Fibroblast of lung (primary cell): Measurements from ENCODE around the gene LAMA5. TPM values are rescaled to one million over a fixed set of nuclear protein-coding genes. Genes with fewer than 3 reads are reported as not detected.

ENCODE experiments used
- DNase-seq, 2 donors: peaks; one replicate each; pipeline versions ENCODE4 v3.0.0 to v3.0.0-alpha.2; 2010; ENCODE audit warnings: low read depth in 2 of 2
- H2AFZ ChIP-seq: 2 replicates; pipeline ENCODE4 v1.5.1; 2012; ENCODE audit warnings: low read length, control low read depth, inconsistent platforms
- H3K27ac ChIP-seq: 2 replicates; pipeline ENCODE4 v1.5.1; 2011; ENCODE audit warnings: low read length, control low read depth; ENCODE audit not compliant: insufficient read depth
- H3K27me3 ChIP-seq: 2 replicates; pipeline ENCODE4 v1.5.1; 2011; ENCODE audit warnings: mild to moderate bottlenecking, low read length; ENCODE audit not compliant: control insufficient read depth, insufficient read depth
- H3K36me3 ChIP-seq: 2 replicates; pipeline ENCODE4 v1.5.1; 2011; ENCODE audit warnings: low read length; ENCODE audit not compliant: control insufficient read depth, insufficient read depth
- H3K4me1 ChIP-seq: 2 replicates; pipeline ENCODE4 v1.5.1; 2011; ENCODE audit warnings: low read length; ENCODE audit not compliant: control insufficient read depth, insufficient read depth; ENCODE audit errors: extremely low read depth
- H3K4me2 ChIP-seq: 2 replicates; pipeline ENCODE4 v1.5.1; 2011; ENCODE audit warnings: low read length, control low read depth; ENCODE audit not compliant: insufficient read depth; ENCODE audit errors: extremely low read depth
- H3K4me3 ChIP-seq, 4 experiments: fragments of 200-600 bp in 1 of 4; sonication (generic) in 1 of 4; replicated peaks in 1 of 4; 2 replicates each; pipeline ENCODE4 v1.5.1; 2011 to 2016; ENCODE audit warnings: low read length in 4 of 4, low read depth in 3 of 4, mild to moderate bottlenecking in 3 of 4, control low read depth in 2 of 4, inconsistent platforms in 1 of 4, mixed read lengths in 1 of 4; ENCODE audit not compliant: insufficient read depth in 1 of 4; ENCODE audit errors: control extremely low read depth in 1 of 4
- H3K79me2 ChIP-seq: 2 replicates; pipeline ENCODE4 v1.5.1; 2012; ENCODE audit warnings: mild to moderate bottlenecking, low read length, inconsistent platforms; ENCODE audit not compliant: control insufficient read depth, insufficient read depth
- H3K9ac ChIP-seq: 2 replicates; pipeline ENCODE4 v1.5.1; 2011; ENCODE audit warnings: mild to moderate bottlenecking, low read length, control low read depth; ENCODE audit not compliant: insufficient read depth
- H3K9me3 ChIP-seq: 2 replicates; pipeline ENCODE4 v1.5.1; 2012; ENCODE audit warnings: low read depth, low read length; ENCODE audit not compliant: control insufficient read depth, insufficient read depth
- H4K20me1 ChIP-seq: 2 replicates; pipeline ENCODE4 v1.5.1; 2011; ENCODE audit warnings: low read length; ENCODE audit not compliant: control insufficient read depth, insufficient read depth; ENCODE audit errors: extremely low read depth
- EZH2 ChIP-seq: IDR thresholded peaks from 2 replicates; pipeline ENCODE4 v1.5.1; 2012; ENCODE audit warnings: low read length, control low read depth, mild to moderate bottlenecking; ENCODE audit errors: missing control alignments
- polyA plus RNA-seq, 2 donors: library from polyadenylated mRNA; depleted of rRNA in 1 of 2; stranded (reverse) in 1 of 2; unstranded in 1 of 2; fragments of >200 nt; gene quantifications; 2 replicates each; pipeline ENCODE4 v1.2.1, GENCODE V29; 2011 to 2012; ENCODE audit warnings: missing spikeins in 1 of 2
- total RNA-seq: library from RNA; depleted of rRNA; stranded (reverse); fragments of >200 nt; gene quantifications from 2 replicates; pipeline ENCODE4 v1.2.1, GENCODE V29; 2014
- TF ChIP-seq, protein P1 (sequence below), 2 donors: IDR thresholded peaks in 1 of 2; conservative IDR thresholded peaks in 1 of 2; 1 replicate in 1 of 2; 2 replicates in 1 of 2; pipeline ENCODE4 v1.5.1; 2011 to 2012; ENCODE audit warnings: low read length in 2 of 2, control low read depth in 1 of 2, inconsistent platforms in 1 of 2, low read depth in 1 of 2, mild to moderate bottlenecking in 1 of 2

Gene LAMA5
- total and polyA plus RNA-seq, 2 donors (not counting 1 experiment from before 2014, with no cell fraction given) = 1.5 to 81.6 TPM

DNA sequence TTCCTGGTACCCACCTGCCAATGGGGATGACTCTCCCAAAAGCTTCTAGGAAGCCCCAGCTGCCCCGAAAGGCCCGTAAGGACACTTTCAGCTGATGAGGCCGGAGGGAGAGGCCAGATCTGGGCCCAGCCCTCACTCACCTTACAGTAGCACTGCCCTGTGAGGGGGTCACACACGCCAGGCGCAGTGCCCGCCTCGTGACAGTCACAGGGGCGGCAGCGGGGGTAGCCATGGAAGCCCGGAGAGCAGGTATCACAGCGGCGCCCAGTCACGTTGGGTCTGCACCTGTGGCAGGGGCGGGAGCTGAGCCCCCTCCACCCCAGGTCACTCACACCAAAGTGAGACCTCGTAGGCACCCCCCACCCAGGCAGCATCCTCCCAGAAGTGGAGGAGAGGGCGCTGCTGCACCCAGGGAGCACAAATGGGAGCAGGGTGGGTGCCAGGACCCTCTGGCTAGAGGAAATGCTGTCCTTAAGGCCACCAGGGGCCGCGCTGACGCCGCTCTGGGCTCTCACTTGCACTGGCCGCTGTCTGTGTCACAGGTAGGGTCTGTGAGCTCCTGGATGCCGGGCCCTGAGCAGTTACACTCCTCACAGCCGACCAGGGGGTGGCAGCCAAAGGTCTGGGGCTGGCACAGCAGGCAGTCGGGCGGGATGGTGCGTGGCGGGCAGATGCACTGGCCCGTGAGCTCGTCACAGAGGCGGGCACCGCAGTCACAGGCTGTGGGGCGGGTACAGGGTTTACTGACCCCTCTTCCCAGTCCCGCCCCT lies 39.2 kb downstream of the LAMA5 start:
- H3K4me1 ChIP-seq = no peaks in the 10 kb centered on the region
- H3K9ac ChIP-seq = no peak overlapping the region
- no peaks in the 10 kb centered on the region for H3K9me3 ChIP-seq
- no peak overlapping the region for H2AFZ ChIP-seq
- H3K79me2 ChIP-seq = no peaks in the 10 kb centered on the region
- no peaks in the 10 kb centered on the region for H4K20me1 ChIP-seq
- no peak overlapping the region for H3K4me2 ChIP-seq
- peaks cover 36% of the 10 kb centered on the region for H3K36me3 ChIP-seq
- DNase-seq = no peak
- H3K4me3 ChIP-seq = no peak overlapping the region
- TF ChIP-seq, protein P1, sequence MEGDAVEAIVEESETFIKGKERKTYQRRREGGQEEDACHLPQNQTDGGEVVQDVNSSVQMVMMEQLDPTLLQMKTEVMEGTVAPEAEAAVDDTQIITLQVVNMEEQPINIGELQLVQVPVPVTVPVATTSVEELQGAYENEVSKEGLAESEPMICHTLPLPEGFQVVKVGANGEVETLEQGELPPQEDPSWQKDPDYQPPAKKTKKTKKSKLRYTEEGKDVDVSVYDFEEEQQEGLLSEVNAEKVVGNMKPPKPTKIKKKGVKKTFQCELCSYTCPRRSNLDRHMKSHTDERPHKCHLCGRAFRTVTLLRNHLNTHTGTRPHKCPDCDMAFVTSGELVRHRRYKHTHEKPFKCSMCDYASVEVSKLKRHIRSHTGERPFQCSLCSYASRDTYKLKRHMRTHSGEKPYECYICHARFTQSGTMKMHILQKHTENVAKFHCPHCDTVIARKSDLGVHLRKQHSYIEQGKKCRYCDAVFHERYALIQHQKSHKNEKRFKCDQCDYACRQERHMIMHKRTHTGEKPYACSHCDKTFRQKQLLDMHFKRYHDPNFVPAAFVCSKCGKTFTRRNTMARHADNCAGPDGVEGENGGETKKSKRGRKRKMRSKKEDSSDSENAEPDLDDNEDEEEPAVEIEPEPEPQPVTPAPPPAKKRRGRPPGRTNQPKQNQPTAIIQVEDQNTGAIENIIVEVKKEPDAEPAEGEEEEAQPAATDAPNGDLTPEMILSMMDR (conservative IDR thresholded peaks at IDR 0.05 in 1 of 2, IDR thresholded peaks at IDR 0.05 in 1 of 2; ENCODE audit: low read depth in 1 of 2, low read length in 2 of 2) = no peak
- TF ChIP-seq EZH2 = no peak
- H3K27me3 ChIP-seq = no peaks in the 10 kb centered on the region
- H3K27ac ChIP-seq = no peak overlapping the region

DNA sequence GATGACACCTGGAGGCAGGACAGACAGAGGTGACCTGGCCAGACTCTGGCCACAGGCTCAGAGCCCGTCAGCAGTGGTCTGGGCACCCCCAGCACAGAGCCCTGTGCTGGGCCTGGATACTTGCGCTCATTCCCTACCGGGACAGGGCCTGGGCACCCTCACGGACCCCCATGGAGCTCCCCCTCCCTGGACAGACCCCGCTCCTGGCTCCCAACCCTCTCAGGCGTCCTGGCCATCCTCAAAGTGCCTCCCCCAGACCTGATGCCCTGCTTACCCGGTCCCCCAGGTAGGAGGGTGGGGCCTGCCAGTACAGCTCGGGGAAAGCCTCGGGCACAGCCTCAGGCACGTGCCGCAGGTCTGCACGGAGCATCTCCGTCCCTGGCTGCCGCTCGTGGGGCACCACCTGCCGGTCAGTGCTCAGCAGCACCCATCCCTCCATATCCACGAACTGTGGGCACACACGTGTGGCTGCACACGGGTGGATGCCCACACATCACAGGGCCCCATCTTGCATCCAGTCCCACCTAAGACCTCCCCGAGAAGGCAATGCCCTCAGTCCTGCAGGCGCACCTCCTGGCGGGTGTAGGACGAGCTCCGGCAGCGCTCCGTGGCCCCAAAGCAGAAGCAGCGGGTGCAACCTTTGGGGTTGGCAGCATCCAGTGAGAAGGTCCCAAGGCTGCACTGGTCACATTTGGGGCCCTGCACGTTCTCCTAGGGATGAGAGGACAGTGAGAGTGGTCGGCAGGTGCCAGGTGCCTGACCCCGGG lies 40.0 kb downstream of the LAMA5 start:
- Histone ChIP-seq H3K4me1 (no peaks in the 10 kb centered on the region), H3K27me3 (no peaks in the 10 kb centered on the region), H2AFZ (no peak overlapping the region), H3K4me2 (no peak overlapping the region), H3K4me3 (no peak overlapping the region), H3K36me3 (peaks cover 36% of the 10 kb centered on the region), H3K9me3 (no peaks in the 10 kb centered on the region), H3K9ac (no peak overlapping the region), H4K20me1 (no peaks in the 10 kb centered on the region), H3K27ac (no peak overlapping the region), H3K79me2 (no peaks in the 10 kb centered on the region)
- TF ChIP-seq EZH2 = no peak
- TF ChIP-seq, protein P1 (conservative IDR thresholded peaks at IDR 0.05 in 1 of 2, IDR thresholded peaks at IDR 0.05 in 1 of 2; ENCODE audit: low read depth in 1 of 2, low read length in 2 of 2) = no peak
- DNase-seq = no peak

DNA sequence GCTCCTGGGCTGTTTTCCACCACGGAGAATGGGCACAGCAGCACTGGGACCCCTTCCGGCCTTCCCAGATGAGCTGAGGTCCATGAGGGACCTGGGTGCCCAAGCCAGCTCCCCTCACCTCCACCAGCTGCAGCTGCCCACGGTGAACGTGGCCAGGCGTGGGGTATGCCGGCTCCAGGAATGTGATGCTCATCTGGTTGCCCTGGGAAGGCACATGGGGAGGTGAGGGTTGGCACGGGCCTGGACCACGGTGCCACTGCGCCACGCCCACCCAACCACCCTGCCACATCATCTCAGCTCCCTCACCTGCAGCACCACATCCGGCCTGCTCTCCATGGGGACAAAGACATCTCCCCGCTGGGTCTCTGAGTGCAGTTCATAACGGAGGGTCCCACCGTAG lies 40.6 kb downstream of the LAMA5 start:
- Histone ChIP-seq H3K79me2 (no peaks in the 10 kb centered on the region), H3K9me3 (no peaks in the 10 kb centered on the region), H3K27ac (no peak overlapping the region), H3K9ac (no peak overlapping the region), H3K4me2 (no peak overlapping the region), H3K4me1 (no peaks in the 10 kb centered on the region), H2AFZ (no peak overlapping the region), H3K4me3 (no peak overlapping the region), H3K36me3 (peaks cover 40% of the 10 kb centered on the region), H3K27me3 (no peaks in the 10 kb centered on the region), H4K20me1 (no peaks in the 10 kb centered on the region)
- no peak for DNase-seq
- no peak for TF ChIP-seq EZH2
- TF ChIP-seq, protein P1 (conservative IDR thresholded peaks at IDR 0.05 in 1 of 2, IDR thresholded peaks at IDR 0.05 in 1 of 2; ENCODE audit: low read depth in 1 of 2, low read length in 2 of 2) = no peak
